ENCODE results near the gene PCDH15. TPM values are rescaled to one million over a fixed set of nuclear protein-coding genes. Genes with fewer than 3 reads are reported as not detected.

The PCDH15 gene
- total RNA-seq, 3 donors from 2014 or later = 0.38 TPM; not detected in 2

- DNase-seq (no peak), ATAC-seq (no peak)
- Histone ChIP-seq H3K9me3 (no peaks in the 10 kb centered on the region), H3K36me3 (ENCODE audit: low read depth) (no peaks in the 10 kb centered on the region), H3K4me3 (no peak overlapping the region), H3K4me1 (ENCODE audit: low read depth) (no peaks in the 10 kb centered on the region)
- TF ChIP-seq CTCF (IDR thresholded peaks at IDR 0.05) = no peak
- intact Hi-C loops (cut with DNase I, micrococcal nuclease) = no loop called here
These were observed 482.6 kb downstream of the PCDH15 start for GRCh38 chr10:54318470-54318869.

- intact Hi-C loops (cut with DNase I, micrococcal nuclease) = no loop called here
- no peak for DNase-seq
- no peak for ATAC-seq
- no peaks in the 10 kb centered on the region for H3K36me3 ChIP-seq (ENCODE audit: low read depth)
- no peak for TF ChIP-seq CTCF (IDR thresholded peaks at IDR 0.05)
- no peaks in the 10 kb centered on the region for H3K4me1 ChIP-seq (ENCODE audit: low read depth)
- no peaks in the 10 kb centered on the region for H3K9me3 ChIP-seq
- H3K4me3 ChIP-seq = no peak overlapping the region
These were observed 486.6 kb downstream of the PCDH15 start for GRCh38 chr10:54314430-54314829.

- no peak for TF ChIP-seq CTCF (IDR thresholded peaks at IDR 0.05)
- H3K9me3 ChIP-seq = no peaks in the 10 kb centered on the region
- no peak overlapping the region for H3K4me3 ChIP-seq
- H3K36me3 ChIP-seq (ENCODE audit: low read depth) = no peaks in the 10 kb centered on the region
- intact Hi-C loops (cut with DNase I, micrococcal nuclease) = no loop called here
- DNase-seq = no peak
- no peaks in the 10 kb centered on the region for H3K4me1 ChIP-seq (ENCODE audit: low read depth)
- ATAC-seq = no peak
These were observed 516.4 kb downstream of the PCDH15 start for GRCh38 chr10:54284526-54285193.

GRCh38 chr10:54282012-54282411 is 519.0 kb downstream of the PCDH15 start:
- no peak for TF ChIP-seq CTCF (IDR thresholded peaks at IDR 0.05)
- ATAC-seq (no peak), DNase-seq (no peak)
- intact Hi-C loops (cut with DNase I, micrococcal nuclease) = no loop called here
- H3K4me1 ChIP-seq (ENCODE audit: low read depth) = no peaks in the 10 kb centered on the region
- no peaks in the 10 kb centered on the region for H3K36me3 ChIP-seq (ENCODE audit: low read depth)
- H3K4me3 ChIP-seq = no peak overlapping the region
- no peaks in the 10 kb centered on the region for H3K9me3 ChIP-seq

GRCh38 chr10:54266395-54266794 is 534.6 kb downstream of the PCDH15 start:
- Histone ChIP-seq H3K4me1 (ENCODE audit: low read depth) (no peaks in the 10 kb centered on the region), H3K9me3 (no peaks in the 10 kb centered on the region), H3K4me3 (no peak overlapping the region), H3K36me3 (ENCODE audit: low read depth) (no peaks in the 10 kb centered on the region)
- TF ChIP-seq CTCF (IDR thresholded peaks at IDR 0.05) = no peak
- intact Hi-C loops (cut with DNase I, micrococcal nuclease) = no loop called here
- ATAC-seq (no peak), DNase-seq (no peak)

- Histone ChIP-seq H3K36me3 (ENCODE audit: low read depth) (no peaks in the 10 kb centered on the region), H3K4me3 (no peak overlapping the region), H3K9me3 (no peaks in the 10 kb centered on the region), H3K4me1 (ENCODE audit: low read depth) (no peaks in the 10 kb centered on the region)
- DNase-seq = no peak
- TF ChIP-seq CTCF (IDR thresholded peaks at IDR 0.05) = no peak
- intact Hi-C loops (cut with DNase I, micrococcal nuclease) = no loop called here
- ATAC-seq = no peak
These were observed 538.3 kb downstream of the PCDH15 start for GRCh38 chr10:54262726-54263125.

All from mucosa of descending colon (tissue), 3 donors.